KMS-11 (cell line): ENCODE results near the gene GLT1D1.

Experiments used
- H2AFZ ChIP-seq: fragments of 200-600 bp; sonication (generic); 2 replicates; pipeline ENCODE4 v1.6.1; 2016; ENCODE audit warnings: antibody characterized with exemption, mixed run types, low read depth
- H3K27ac ChIP-seq: fragments of 200-600 bp; sonication (generic); 2 replicates; pipeline ENCODE4 v1.6.1; 2016; ENCODE audit warnings: mild to moderate bottlenecking, mixed run types
- H3K27me3 ChIP-seq: fragments of 200-600 bp; sonication (generic); 2 replicates; pipeline ENCODE4 v1.6.1; 2017; ENCODE audit warnings: mild to moderate bottlenecking, low read depth, mixed run types, moderate library complexity; ENCODE audit not compliant: insufficient read depth
- H3K36me3 ChIP-seq: fragments of 200-600 bp; sonication (generic); 2 replicates; pipeline ENCODE4 v1.6.1; 2017; ENCODE audit warnings: mild to moderate bottlenecking, mixed run types; ENCODE audit not compliant: insufficient read depth
- H3K4me1 ChIP-seq: fragments of 200-600 bp; sonication (generic); 2 replicates; pipeline ENCODE4 v1.6.1; 2016; ENCODE audit warnings: mild to moderate bottlenecking, low read depth, mixed run types; ENCODE audit not compliant: poor library complexity, severe bottlenecking
- H3K4me2 ChIP-seq: fragments of 200-600 bp; sonication (generic); 2 replicates; pipeline ENCODE4 v1.7.0; 2016; ENCODE audit warnings: mild to moderate bottlenecking, mixed run types
- H3K4me3 ChIP-seq: fragments of 200-600 bp; sonication (generic); IDR thresholded peaks from 2 replicates; pipeline ENCODE4 v1.6.1; 2017; ENCODE audit warnings: low read depth, low read length, mixed read lengths; ENCODE audit not compliant: insufficient read depth
- H3K79me2 ChIP-seq: fragments of 200-600 bp; sonication (generic); 2 replicates; pipeline ENCODE4 v1.6.1; 2016; ENCODE audit warnings: low read depth, mixed run types; ENCODE audit not compliant: insufficient read depth
- H3K9ac ChIP-seq: fragments of 200-600 bp; sonication (generic); 2 replicates; pipeline ENCODE4 v1.6.1; 2016; ENCODE audit warnings: mild to moderate bottlenecking, mixed run types
- H4K20me1 ChIP-seq: fragments of 200-600 bp; sonication (generic); 2 replicates; pipeline ENCODE4 v1.6.1; 2016; ENCODE audit warnings: mild to moderate bottlenecking, mixed run types; ENCODE audit not compliant: insufficient read depth
- TF ChIP-seq, protein P1 (sequence below): fragments of 200-600 bp; sonication (generic); conservative IDR thresholded peaks from 2 replicates; pipeline ENCODE4 v1.6.1; 2017; ENCODE audit warnings: low read depth, mild to moderate bottlenecking, antibody characterized with exemption, low read length, moderate library complexity, mixed read lengths

Gene GLT1D1

DNA sequence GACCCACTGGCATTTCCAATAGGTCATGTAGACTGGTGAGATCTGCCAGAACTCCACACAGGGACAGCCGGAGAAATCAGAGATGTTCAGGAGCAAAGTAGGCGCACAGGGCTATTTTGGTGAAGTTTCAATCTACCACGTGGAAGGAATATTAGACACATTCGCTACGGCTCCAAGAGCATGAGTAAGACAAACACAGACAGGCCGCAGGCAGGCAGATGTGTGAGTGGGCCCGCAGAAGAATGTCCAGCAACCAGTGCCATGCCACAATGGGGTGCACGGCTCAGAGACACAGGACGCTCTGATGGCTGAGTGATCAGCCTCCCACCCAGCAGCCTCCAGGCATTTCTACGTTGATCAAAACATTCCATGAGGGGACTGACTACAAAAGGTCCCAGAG, 39.9 kb upstream of the GLT1D1 start:
- Histone ChIP-seq H3K27me3 (no peaks in the 10 kb centered on the region), H3K79me2 (peaks cover 60% of the 10 kb centered on the region; the same call in 1 of the 2 replicates), H3K4me1 (peaks cover 29% of the 10 kb centered on the region), H3K4me3 (no peak overlapping the region), H3K4me2 (no peak overlapping the region), H3K36me3 (no peaks in the 10 kb centered on the region), H4K20me1 (no peaks in the 10 kb centered on the region), H3K9ac (no peak overlapping the region), H2AFZ (no peak overlapping the region), H3K27ac (no peak overlapping the region)
- TF ChIP-seq, protein P1, sequence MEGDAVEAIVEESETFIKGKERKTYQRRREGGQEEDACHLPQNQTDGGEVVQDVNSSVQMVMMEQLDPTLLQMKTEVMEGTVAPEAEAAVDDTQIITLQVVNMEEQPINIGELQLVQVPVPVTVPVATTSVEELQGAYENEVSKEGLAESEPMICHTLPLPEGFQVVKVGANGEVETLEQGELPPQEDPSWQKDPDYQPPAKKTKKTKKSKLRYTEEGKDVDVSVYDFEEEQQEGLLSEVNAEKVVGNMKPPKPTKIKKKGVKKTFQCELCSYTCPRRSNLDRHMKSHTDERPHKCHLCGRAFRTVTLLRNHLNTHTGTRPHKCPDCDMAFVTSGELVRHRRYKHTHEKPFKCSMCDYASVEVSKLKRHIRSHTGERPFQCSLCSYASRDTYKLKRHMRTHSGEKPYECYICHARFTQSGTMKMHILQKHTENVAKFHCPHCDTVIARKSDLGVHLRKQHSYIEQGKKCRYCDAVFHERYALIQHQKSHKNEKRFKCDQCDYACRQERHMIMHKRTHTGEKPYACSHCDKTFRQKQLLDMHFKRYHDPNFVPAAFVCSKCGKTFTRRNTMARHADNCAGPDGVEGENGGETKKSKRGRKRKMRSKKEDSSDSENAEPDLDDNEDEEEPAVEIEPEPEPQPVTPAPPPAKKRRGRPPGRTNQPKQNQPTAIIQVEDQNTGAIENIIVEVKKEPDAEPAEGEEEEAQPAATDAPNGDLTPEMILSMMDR, result no peak

DNA sequence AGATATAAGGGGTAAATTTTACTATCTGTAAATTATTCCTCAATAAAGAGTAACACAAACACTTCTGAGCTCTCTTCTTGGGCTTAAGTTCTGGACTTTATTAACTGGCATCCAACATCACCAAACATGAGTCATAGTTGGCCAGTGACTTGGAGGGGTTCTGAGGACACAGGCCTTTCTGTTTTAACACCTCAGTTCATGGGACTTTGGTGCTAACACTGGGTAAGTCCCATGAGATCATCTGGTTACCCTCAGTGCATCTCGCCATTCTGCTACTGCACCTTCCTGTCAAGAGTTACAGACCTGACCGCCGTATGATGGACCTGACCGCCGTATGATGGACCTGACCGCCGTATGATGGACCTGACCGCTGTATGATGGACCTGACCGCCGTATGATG, 39.4 kb upstream of the GLT1D1 start:
- H4K20me1 ChIP-seq, result no peaks in the 10 kb centered on the region
- TF ChIP-seq, protein P1, result no peak
- no peak overlapping the region for H3K4me2 ChIP-seq
- H3K4me3 ChIP-seq, result no peak overlapping the region
- H3K27ac ChIP-seq, result no peak overlapping the region
- H3K79me2 ChIP-seq, result peaks cover 58% of the 10 kb centered on the region; the same call in 1 of the 2 replicates
- H3K27me3 ChIP-seq, result no peaks in the 10 kb centered on the region
- no peaks in the 10 kb centered on the region for H3K36me3 ChIP-seq
- H3K4me1 ChIP-seq, result peaks cover 28% of the 10 kb centered on the region
- H2AFZ ChIP-seq, result no peak overlapping the region
- no peak overlapping the region for H3K9ac ChIP-seq

DNA sequence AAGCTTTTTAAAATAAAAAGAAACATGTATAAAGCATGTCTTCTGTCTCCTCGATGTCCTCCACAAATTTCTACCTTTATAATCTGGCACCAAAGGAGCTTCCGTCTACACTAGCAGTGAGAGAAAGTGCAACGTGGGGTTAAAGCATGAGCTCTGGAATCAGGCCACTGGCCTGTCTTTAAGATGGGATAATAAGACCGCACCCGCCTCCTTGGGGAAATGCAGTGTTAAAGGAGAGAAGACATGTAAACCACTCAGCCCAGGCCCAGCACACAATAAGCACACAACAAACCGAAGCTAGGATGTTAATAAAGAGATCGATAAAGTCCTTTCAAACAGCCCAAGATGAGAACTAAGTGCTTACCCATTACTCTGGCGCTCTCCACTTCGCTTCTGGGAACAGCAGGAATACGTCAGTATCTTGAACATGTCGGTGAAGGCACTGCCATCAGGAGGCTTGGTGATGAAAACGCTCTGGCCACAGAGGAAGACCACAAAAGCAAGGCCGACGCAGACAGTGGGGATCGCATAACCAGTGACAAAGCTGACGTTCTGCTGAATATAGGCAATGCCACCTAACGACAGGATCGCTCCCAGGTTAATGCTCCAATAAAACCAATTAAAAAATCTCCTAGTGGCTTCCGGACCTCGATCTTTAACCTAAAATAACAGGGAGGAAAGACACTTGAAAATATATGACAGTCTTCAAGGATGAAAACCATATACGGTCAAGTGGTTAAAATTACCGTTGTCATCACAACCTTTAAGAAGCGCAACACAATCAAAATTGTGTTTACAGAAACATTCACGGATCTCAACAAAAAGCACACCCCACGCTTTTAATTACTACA, 38.6 kb upstream of the GLT1D1 start:
- H3K4me1 ChIP-seq, result peaks cover 21% of the 10 kb centered on the region

DNA sequence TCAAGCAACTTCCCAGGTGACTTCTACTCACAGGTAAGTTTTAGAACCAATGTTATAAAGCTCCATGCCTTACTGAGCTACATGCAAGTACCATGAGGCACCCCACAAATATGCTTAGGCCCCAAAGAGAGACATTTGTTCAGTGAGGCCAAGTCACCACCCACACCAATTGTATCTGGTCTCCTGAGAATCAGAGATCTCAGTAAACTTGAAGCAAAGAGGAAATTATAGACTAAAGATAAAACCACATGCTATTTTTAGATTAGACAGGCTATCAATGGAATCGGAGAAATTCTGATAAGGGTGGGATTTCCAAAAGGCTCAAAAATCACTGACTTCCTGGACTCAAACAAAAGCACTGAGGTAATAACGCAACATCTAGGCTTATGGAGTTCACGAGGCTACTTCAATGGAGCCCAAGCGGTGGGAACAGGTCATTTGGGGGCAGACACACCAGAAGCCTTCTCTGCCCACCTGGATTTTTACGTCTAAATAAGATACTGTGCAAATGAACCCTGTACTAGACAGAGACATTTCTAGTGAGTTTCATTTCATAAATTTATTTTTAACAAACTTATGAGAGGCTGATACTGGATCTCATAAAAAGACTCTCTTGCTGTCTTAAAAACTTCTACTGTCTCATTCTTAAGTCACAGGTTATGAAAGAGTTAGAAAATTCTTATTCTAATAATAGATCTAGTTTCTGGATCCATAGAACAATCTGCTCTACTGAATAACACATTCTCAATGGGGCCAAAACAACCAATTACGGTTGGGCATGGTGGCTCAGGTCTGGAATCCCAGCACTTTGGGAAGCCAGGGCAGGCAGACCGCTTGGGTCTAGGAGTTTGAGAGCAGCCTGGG, 37.3 kb upstream of the GLT1D1 start:
- Histone ChIP-seq H4K20me1 (no peaks in the 10 kb centered on the region), H3K9ac (no peak overlapping the region), H3K4me3 (no peak overlapping the region), H3K36me3 (no peaks in the 10 kb centered on the region), H2AFZ (no peak overlapping the region), H3K27me3 (no peaks in the 10 kb centered on the region), H3K4me1 (peaks cover 11% of the 10 kb centered on the region), H3K79me2 (peaks cover 77% of the 10 kb centered on the region; the same call in 1 of the 2 replicates), H3K27ac (no peak overlapping the region), H3K4me2 (no peak overlapping the region)
- TF ChIP-seq, protein P1, result no peak

More for the DNA sequence above, 38.6 kb upstream of the GLT1D1 start:
- no peaks in the 10 kb centered on the region for H3K36me3 ChIP-seq
- no peak overlapping the region for H3K4me2 ChIP-seq
- H3K27ac ChIP-seq, result no peak overlapping the region
- H3K27me3 ChIP-seq, result no peaks in the 10 kb centered on the region
- TF ChIP-seq, protein P1, result no peak
- no peak overlapping the region for H2AFZ ChIP-seq
- no peak overlapping the region for H3K4me3 ChIP-seq
- no peak overlapping the region for H3K9ac ChIP-seq
- H4K20me1 ChIP-seq, result no peaks in the 10 kb centered on the region
- H3K79me2 ChIP-seq, result peaks cover 64% of the 10 kb centered on the region; the same call in 1 of the 2 replicates
